Activated gamma-delta T cell treated with anti-CD3 and anti-CD28 coated beads, Interleukin-2, amount 50 U/mL, for 16 hours (primary cell): ENCODE results near the gene PSMB1.
A peak's percentile ranks its signal among the peaks of the same experiment; 100 is the strongest.
"Not testable (repeated sequence)": the region's sequence is repeated elsewhere in the genome, so short reads cannot be mapped to it uniquely, and the experiment has no call there.

Experiments used
- DNase-seq: peaks from one replicate; pipeline ENCODE4 v3.0.0-alpha.2; 2020; ENCODE audit warnings: low read depth

Gene PSMB1

DNA sequence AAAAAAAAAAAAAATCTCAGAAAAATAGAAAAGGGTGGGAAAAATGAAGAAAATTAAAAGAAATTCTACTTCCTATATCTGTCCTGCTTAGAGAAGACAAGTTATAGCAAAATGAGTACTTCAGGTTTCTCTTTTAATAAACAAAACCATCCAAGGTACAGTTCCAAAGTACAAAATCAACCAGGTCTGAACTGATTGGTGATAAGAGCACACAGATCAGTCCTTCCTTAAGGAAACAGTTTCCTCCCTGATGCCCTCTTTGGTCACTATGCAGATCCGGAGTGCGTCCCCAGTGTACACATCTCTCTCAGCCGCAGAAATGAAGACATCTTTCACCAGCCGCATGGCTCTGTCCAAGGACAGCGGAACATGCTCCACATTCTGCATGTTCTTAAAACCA is 18.1 kb downstream of the PSMB1 start:
- DNase-seq: no peak

DNA sequence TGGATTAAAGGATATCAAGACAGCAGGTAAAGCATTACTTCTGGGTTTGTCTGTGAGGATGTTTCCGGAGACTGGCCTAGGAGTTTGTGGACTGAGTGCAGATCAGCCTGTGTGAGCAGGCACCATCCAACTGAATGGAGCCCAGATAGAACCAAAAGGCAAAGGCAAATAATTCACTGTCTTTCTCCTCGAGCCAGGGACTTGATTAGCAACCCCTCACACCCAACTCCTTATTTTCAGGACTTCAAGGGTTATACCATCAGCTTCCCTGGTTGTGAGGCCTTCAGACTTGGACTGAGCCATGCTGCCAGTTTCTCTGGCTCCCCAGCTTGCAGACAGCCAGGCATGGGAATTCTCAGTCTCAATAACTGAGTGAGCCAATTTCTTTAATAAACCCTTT is 19.3 kb downstream of the PSMB1 start:
- no peak for DNase-seq

DNA sequence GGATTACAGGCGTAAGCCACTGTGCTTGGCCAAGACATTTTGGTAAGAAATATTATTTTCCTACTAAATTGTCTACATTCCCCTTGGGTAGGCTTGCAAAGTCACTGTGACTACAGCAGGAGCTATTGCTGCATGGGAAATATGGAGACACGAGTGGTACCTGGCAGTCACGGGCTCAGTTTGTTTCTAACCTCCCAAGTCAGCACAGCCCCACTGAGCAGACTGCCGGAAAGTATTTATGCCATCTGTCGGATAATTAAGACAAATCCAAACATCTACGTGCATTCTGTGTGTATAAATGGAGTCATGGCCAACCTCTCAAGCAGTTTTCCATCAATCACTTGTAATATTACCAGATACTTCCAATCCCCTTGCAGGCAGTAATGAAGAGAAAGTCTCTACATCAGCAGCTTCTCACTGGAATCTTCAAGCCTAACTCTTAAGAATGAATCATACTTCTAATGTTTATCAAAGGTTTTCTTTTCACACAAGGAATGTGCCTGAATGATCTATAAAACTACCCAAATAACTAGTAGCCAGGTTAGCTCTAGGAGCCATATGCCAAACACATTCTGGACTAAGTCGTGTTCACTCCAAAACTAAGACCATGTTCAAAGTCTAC is 20.1 kb downstream of the PSMB1 start:
- no peak for DNase-seq

DNA sequence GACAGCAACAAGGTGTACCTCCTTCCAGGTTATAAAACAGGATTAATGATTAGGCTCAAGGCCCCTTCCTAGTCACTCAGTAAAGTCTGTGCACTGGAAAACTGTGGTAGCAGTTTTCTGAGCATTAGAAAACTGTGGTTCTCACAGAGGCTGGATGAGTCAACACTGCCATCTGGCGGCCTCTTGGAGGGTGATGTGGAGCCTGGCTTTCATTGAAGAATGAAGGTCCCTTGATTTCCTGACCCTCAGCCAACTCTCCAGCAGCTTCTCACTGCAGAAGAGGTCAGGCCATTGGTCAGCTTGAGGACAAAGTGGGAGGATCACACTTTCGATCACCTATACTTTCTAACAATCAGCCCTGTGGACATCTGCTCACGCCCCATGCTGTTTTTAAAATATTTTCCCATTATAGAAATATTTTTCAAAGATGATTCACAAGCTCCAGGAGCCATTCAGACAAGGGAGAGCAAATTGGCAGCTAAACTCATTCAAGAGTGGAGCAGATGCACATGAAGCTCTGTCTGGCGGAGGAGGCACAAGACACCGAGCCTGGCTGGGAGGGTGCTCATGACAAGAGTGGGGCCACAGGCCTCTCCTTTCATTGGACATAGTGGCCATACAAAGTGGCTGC is 23.2 kb downstream of the PSMB1 start:
- DNase-seq: peak; percentile 44

DNA sequence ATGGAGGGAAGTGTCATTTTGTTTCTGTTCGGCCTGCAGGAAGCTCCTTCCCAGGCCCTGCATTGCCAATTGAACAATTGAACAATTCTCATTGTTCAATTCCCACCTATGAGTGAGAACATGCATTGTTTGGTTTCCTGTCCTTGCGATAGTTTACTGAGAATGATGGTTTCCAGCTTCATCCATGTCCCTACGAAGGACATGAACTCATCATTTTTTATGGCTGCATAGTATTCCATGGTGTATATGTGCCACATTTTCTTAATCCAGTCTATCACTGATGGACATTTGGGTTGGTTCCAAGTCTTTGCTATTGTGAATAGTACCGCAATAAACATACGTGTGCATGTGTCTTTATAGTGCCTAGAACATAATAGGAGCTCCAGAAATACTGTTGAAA is 25.1 kb downstream of the PSMB1 start:
- DNase-seq: not testable (repeated sequence)

DNA sequence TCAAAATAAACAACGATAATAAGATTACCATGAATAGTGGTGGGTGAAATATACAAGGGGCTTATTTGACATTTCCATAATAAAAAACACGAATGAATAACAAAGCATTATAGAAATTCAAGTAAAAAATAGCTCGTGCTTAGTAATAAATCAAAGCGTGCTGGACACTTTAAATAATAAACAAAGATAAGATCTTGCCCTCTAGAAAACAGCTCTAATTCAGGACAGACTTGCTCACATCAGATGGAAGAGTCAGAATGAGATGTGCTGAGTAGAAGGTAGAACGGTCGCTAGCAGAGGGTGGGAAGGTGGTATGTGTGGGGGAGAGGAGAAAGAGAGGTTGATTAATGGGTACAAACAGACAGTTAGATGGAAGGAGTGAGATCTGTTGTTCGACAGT is 27.3 kb downstream of the PSMB1 start:
- DNase-seq: no peak

DNA sequence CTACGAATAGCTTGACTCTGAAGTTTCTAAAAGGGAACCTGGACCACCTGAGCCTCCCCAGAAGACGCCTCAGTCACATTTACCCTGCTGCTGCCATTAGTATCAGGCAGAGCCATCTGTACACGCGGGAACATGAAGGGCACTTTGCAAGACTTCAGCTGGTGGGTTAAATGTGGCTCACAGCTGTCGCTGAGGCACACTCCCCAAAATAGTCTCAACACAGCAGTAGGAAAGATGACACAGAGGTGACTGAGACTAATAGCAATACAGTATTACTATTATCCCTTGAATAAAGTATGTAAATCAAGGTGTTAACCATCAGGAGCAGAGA is 29.0 kb downstream of the PSMB1 start:
- no peak for DNase-seq

DNA sequence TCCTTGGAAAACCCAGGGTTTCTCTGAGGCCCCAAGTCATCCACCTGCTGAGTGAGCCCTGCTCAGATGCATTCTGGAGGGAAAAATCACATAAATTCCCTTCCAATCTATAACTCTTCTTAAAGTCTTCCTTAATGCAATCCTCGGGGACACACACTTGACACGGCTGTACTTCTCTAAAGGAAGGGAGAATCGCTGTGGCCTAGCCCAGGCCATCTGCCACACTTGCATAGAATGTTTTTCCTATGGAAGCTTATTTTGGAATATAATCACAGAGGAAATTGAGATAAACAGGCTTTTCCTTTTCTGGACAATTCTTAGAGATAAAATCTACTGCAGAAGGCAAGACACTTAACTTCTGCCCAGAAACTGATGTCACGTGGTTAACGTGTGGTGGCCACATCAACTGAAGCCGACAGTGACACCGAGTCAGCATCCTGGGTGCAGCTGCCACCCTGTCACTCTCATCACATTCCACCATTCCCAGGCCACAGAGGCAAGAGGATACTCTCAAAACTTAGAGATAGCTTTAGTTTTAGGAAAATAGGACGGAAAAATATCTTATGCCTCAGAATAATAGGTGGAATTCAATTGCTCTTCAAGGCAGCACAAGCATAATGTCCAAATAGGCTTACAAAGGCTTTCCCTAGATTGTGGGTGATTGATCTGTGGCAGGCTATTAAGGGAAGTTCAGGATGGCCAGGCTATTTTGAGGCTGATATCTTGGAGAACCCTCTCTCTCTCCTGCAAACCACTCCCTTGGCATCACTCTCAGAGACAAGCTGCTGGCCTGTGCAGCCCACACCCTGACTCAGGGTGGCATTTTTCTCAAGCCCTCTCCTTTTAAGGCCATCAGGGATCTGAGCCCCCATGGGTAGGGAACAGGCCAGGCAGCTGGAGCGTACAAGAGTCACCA is 29.6 kb downstream of the PSMB1 start:
- no peak for DNase-seq

DNA sequence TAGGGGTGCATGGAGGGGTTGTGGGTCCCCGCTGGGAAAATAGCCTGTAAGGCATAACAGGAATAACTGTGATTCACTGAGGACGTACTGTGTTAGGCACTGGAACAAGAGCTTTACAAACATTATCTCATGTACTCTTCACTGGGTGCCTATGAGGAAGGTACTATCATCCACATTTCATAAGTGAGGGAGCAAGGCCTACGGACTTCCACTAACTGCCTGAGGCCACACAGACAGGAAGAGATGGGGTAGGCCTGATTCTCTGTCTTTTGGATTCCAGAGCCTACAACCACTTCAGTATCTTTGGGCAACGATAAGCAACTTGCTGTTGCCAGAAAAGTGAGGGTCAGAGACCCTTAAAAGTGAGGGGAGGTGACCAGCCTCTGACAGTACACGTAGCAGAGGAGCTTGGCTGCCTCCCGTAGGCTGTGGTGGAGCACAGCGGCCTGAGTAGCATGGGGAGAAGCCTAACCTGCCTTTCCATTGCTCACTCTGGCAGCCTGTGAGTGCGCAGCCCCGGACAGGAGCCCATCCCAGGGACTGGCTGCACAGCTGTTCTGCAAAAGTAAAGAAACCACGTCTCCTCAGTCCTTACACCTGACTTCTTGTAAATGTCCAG is 30.4 kb downstream of the PSMB1 start:
- no peak for DNase-seq

DNA sequence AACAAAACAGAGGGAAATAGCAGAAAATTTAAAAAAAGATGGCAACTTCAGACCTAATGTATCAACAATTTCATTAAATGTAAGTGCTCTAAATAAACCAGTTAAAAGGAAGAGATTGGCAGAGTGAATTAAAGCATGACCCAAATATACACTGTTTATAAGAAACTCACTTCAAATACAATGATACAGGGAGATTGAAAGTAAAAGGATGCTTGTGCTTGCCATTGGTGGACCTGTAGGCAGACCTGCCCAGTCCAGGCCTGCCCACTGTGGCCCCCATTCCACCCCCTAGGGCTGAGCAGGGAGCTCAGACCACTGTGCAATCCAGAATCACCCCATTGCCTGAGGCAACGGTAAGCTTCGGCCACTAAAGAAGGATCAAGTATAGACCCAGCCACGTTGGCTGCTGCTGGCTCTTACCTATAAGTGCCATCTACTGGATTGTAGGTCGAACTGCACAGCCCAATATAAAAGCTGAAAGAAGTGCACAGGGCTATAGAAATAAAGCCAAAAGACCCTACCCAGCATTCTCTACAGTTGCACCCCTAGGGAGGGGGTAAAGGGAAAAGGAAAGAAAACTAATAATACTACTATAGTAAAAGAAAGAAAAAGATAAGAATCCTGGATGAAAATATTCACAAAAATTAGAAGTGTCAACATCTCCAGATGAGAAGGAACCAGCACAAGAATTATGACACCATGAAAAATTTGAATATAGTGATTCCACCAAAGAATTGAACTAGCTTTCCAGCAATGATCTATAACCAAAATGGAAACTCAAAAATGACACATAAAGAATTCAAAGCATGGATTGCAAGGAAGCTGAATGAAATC is 36.1 kb downstream of the PSMB1 start:
- DNase-seq: peak; percentile 7

DNA sequence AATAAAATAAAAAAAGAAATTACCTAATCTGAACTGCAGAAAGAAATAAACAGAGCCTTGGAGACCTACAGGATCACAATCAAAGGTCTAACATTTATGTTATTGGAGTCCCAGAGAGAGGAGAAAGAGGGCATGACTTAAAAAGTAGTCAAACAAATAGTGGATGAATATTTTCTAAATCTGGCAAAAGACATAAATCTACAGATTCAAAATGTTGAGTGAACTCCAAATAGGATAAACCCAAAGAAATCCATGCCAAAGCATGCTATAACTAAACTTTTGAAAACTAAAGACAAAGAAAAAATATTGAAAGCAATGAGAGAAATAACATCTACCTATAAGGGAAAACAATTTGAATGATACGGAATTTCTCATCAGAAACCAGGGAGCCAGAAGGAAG is 38.2 kb downstream of the PSMB1 start:
- DNase-seq: no peak

DNA sequence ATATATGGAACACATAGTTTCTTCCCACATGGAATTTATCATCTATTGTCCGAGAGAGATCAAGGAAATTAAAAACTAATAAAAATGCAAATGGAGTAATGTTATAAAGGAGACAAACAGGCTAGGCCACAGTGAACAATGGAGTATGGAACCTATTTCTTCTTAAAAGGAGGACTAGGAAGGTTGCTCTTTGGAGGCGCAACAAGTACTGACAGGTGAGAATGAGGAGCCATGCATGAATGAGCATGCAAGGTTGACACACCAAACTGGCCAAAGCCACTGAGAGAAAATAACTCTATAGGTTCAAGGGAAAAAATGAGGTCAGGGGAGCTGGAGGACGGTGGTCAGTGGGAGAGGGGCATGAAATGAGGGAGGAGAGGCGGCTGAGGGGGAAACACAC is 40.9 kb downstream of the PSMB1 start:
- no peak for DNase-seq

DNA sequence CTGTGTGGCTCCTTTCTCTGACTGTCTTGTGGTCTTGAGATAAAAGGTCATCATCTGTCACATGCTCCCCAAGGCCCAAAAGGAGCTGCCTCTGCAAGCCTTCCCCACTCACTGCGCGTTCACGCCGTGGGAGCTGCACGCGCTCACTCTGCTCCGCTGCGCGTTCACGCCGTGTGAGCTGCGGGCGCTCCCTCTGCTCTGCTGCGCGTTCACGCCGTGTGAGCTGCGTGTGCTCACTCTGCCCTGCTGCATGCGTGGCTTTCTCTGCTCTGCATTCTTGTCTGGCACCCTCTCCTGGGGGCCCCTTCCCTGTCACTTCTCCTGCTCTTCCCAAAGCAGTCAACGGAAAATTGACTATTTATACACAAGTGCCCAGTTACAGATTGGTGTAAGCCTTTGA is 42.5 kb downstream of the PSMB1 start:
- DNase-seq: no peak

DNA sequence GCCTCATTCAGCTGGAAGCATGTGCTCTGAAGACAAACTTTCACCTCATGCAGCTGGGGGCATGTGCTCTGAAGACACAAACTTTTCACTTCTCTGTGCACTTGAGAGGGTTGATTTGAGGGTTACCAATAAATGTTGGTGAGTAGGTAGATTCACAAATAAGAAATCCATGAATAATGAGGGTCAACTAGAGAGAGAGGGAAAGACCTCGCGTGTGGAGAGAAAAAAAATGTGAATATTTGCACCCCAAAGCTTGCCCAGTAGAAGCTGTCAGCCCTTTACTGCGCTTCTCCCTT is 43.4 kb downstream of the PSMB1 start:
- DNase-seq: no peak

DNA sequence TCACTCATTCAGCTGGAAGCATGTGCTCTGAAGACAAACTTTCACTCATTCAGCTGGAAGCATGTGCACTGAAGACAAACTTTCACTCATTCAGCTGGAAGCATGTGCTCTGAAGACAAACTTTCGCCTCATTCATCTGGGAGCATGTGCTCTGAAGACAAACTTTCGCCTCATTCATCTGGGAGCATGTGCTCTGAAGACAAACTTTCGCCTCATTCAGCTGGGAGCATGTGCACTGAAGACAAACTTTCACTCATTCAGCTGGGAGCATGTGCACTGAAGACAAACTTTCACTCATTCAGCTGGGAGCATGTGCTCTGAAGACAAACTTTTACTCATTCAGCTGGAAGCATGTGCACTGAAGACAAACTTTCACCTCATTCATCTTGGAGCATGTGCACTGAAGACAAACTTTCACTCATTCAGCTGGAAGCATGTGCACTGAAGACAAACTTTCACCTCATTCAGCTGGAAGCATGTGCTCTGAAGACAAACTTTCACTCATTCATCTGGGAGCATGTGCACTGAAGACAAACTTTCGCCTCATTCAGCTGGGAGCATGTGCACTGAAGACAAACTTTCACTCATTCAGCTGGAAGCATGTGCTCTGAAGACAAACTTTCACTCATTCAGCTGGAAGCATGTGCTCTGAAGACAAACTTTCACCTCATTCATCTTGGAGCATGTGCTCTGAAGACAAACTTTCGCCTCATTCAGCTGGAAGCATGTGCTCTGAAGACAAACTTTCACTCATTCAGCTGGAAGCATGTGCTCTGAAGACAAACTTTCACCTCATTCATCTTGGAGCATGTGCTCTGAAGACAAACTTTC is 44.0 kb downstream of the PSMB1 start:
- not testable (repeated sequence) for DNase-seq

DNA sequence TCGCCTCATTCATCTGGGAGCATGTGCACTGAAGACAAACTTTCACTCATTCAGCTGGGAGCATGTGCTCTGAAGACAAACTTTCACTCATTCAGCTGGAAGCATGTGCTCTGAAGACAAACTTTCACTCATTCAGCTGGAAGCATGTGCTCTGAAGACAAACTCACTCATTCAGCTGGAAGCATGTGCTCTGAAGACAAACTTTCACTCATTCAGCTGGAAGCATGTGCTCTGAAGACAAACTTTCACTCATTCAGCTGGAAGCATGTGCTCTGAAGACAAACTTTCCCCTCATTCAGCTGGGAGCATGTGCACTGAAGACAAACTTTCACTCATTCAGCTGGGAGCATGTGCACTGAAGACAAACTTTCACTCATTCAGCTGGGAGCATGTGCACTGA is 44.8 kb downstream of the PSMB1 start:
- not testable (repeated sequence) for DNase-seq

DNA sequence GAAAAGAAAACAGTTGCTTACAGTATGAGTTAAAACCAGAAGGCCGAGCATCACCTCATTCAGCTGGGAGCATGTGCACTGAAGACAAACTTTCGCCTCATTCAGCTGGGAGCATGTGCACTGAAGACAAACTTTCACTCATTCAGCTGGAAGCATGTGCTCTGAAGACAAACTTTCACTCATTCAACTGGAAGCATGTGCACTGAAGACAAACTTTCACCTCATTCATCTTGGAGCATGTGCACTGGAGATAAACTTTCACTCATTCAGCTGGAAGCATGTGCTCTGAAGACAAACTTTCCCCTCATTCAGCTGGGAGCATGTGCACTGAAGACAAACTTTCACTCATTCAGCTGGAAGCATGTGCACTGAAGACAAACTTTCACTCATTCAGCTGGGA is 45.4 kb downstream of the PSMB1 start:
- DNase-seq: not testable (repeated sequence)

DNA sequence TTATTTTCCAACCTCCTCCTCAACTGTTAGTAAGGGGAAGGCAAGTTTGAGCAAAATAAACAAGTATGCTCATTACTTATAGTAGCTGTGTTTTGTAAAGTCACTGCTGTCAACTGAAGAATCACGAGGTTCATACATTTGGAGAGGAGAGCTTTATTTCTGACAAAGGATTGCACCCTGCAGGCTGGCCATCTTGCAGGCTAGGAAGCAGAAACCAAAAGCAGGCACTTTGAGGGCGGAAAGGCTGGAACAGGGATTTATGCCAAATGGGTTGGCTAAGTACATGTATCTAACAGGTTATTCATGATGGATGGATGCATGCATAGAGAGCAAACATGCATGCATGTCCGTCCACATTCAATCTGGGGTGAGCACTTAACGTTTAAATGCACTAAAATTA is 46.7 kb downstream of the PSMB1 start:
- DNase-seq: no peak

DNA sequence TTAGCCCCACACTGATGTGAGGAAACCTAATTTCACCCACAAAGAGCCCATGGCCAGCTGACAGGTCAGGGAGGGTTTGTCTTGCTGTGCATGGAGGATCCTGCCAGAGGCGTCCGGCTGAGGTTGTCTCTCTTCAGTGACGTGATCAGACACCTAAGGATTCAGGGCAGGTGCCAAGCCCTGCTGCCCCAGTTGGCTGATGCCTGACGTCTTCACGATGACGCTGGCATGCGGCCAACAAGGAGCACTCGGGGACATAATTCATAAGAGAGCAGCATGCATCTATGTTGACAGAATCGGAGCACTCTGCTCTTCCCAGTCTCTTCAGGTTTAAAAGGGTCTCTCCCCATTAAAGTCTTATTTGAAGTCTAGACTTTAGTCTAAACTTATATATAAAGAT is 47.8 kb downstream of the PSMB1 start:
- no peak for DNase-seq

DNA sequence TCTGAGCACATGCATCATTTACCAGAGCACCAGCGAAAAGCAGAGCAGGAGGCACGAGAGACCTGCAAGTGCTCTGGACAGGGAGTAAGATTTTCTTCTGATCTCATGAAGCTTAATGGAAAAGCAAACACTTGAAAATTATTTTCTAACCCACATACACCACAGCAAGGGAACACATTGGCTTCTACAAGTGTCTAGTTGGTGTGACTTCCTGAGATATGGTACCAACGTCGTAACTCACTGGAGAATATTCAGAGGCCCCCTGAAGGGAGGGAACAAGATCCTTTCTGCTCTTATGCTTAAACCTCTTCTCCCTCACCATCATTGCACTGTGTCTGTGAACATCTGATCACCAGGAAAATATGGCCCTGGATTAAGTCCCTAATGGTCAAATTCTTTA is 48.6 kb downstream of the PSMB1 start:
- DNase-seq: no peak

DNA sequence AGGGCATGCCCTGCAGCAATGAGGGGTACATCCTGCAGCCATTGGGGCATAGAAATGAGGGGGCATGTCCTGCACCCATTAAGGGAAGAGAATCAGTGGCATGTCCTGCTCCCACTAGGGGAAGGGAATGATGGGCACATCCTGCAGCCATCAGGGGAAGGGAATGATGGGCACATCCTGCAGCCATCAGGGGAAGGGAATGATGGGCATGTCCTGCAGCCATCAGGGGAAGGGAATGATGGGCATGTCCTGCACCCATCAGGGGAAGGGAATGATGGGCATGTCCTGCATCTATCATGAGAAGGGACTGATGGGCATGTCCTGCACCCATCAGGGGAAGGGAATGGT is 49.7 kb downstream of the PSMB1 start:
- no peak for DNase-seq
